HL-60 (cell line): ENCODE measurements around the gene TLR2.
A peak's percentile ranks its signal among the peaks of the same experiment; 100 is the strongest.

ENCODE experiments used
- DNase-seq, 2 experiments: peaks; one replicate each; pipeline ENCODE4 v3.0.0-alpha.2; 2010 to 2020; ENCODE audit warnings: low read depth in 1 of 2, low spot score in 1 of 2
- H3K27ac ChIP-seq: fragments of 250-450 bp; sonication (Bioruptor Pico); replicated peaks from 2 replicates; pipeline ENCODE4 v1.5.1; 2020; ENCODE audit warnings: mild to moderate bottlenecking, moderate library complexity
- H3K27me3 ChIP-seq: fragments of 250-450 bp; sonication (Bioruptor Pico); 2 replicates; pipeline ENCODE4 v1.5.1; 2021; ENCODE audit warnings: mild to moderate bottlenecking, moderate library complexity; ENCODE audit not compliant: insufficient read depth, poor library complexity, severe bottlenecking
- H3K4me3 ChIP-seq: replicated peaks from 2 replicates; pipeline ENCODE4 v1.5.1; 2011; ENCODE audit warnings: mild to moderate bottlenecking, control low read depth, low read length; ENCODE audit not compliant: insufficient read depth
- GABPA ChIP-seq: IDR thresholded peaks from 2 replicates; pipeline ENCODE4 v1.6.1; 2012; ENCODE audit warnings: low read depth
- POLR2AphosphoS5 ChIP-seq: IDR thresholded peaks from 2 replicates; pipeline ENCODE4 v1.6.1; 2012; ENCODE audit warnings: low read depth
- SPI1 ChIP-seq: IDR thresholded peaks from 2 replicates; pipeline ENCODE4 v1.6.1; 2012; ENCODE audit warnings: low read depth, mild to moderate bottlenecking, borderline replicate concordance
- TF ChIP-seq, protein P1 (sequence below): IDR thresholded peaks from one replicate; pipeline ENCODE4 v1.5.1; 2011; ENCODE audit warnings: low read length, control low read depth, inconsistent platforms; ENCODE audit not compliant: insufficient read depth
- TF ChIP-seq, protein P2 (sequence below): IDR thresholded peaks from 2 replicates; pipeline ENCODE4 v1.6.1; 2012; ENCODE audit warnings: low read depth; ENCODE audit not compliant: insufficient replicate concordance

Gene TLR2

DNA sequence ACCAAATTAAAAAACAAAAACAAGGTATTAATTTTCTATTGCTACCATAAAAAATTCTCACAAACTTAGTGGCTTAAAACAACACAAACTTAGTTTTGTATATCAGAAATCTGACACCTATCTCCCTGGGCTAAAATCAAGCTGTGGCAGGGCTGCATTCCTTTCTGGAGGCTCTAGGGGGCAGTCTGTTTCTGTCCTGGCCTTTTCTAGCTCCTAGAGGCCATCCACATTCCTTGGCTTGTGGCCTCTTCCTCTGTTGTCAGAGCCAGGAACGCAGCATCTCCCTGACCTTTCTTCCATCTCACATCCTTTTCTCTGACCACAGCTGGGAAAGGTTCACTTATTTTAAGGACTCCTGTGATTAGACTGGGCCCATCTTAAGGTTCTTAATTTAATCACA, 38.9 kb upstream of the TLR2 start:
- Histone ChIP-seq H3K27ac (no peak overlapping the region), H3K4me3 (no peak overlapping the region), H3K27me3 (no peaks in the 10 kb centered on the region)
- TF ChIP-seq SPI1 (no peak), GABPA (no peak)
- TF ChIP-seq, protein P1, sequence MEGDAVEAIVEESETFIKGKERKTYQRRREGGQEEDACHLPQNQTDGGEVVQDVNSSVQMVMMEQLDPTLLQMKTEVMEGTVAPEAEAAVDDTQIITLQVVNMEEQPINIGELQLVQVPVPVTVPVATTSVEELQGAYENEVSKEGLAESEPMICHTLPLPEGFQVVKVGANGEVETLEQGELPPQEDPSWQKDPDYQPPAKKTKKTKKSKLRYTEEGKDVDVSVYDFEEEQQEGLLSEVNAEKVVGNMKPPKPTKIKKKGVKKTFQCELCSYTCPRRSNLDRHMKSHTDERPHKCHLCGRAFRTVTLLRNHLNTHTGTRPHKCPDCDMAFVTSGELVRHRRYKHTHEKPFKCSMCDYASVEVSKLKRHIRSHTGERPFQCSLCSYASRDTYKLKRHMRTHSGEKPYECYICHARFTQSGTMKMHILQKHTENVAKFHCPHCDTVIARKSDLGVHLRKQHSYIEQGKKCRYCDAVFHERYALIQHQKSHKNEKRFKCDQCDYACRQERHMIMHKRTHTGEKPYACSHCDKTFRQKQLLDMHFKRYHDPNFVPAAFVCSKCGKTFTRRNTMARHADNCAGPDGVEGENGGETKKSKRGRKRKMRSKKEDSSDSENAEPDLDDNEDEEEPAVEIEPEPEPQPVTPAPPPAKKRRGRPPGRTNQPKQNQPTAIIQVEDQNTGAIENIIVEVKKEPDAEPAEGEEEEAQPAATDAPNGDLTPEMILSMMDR = peak; percentile 11
- TF ChIP-seq, protein P2, sequence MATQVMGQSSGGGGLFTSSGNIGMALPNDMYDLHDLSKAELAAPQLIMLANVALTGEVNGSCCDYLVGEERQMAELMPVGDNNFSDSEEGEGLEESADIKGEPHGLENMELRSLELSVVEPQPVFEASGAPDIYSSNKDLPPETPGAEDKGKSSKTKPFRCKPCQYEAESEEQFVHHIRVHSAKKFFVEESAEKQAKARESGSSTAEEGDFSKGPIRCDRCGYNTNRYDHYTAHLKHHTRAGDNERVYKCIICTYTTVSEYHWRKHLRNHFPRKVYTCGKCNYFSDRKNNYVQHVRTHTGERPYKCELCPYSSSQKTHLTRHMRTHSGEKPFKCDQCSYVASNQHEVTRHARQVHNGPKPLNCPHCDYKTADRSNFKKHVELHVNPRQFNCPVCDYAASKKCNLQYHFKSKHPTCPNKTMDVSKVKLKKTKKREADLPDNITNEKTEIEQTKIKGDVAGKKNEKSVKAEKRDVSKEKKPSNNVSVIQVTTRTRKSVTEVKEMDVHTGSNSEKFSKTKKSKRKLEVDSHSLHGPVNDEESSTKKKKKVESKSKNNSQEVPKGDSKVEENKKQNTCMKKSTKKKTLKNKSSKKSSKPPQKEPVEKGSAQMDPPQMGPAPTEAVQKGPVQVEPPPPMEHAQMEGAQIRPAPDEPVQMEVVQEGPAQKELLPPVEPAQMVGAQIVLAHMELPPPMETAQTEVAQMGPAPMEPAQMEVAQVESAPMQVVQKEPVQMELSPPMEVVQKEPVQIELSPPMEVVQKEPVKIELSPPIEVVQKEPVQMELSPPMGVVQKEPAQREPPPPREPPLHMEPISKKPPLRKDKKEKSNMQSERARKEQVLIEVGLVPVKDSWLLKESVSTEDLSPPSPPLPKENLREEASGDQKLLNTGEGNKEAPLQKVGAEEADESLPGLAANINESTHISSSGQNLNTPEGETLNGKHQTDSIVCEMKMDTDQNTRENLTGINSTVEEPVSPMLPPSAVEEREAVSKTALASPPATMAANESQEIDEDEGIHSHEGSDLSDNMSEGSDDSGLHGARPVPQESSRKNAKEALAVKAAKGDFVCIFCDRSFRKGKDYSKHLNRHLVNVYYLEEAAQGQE = no peak
- DNase-seq = peak in 1 of 2 experiments; percentile 47

DNA sequence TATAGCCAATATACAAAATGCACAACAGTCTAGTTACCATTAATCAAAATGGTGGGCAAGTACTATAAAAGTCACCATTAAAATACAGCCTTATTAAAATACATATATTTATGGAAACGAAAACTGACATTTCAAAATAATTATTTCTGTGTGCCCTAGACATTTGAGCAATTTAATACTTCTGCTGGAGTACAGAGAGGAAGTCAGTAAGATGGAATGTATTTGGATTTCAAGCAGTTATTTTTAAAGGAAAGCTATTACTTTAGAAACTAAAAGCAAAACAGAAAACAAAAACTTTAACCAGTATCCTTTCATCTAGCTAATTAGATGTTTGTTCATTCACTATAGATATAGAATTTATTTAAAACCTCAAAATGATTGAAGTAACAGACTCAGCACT, 37.8 kb upstream of the TLR2 start:
- H3K27ac ChIP-seq = no peak overlapping the region
- H3K4me3 ChIP-seq = no peak overlapping the region
- TF ChIP-seq GABPA = no peak
- TF ChIP-seq, protein P1 = no peak
- TF ChIP-seq, protein P2 = no peak
- TF ChIP-seq POLR2AphosphoS5 = no peak
- TF ChIP-seq SPI1 = no peak
- no peak for DNase-seq
- no peaks in the 10 kb centered on the region for H3K27me3 ChIP-seq

DNA sequence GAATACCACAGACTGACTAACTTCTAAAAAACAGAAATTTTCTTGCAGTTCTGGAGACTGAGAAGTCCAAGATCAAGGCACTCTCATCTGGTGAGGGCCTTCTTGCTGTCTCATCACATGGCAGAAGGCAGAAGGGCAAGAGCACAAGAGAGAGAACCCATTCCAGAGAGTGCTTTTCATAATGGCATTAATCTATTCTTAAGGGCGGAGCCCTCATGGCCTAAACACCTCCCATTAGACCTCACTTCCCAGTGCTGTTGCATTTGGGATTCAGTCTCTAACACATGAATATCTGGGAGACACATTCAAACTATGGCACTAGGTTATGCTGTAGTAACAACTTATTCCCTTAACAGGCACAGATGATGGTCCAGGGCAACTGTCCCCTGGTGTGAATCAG, 37.1 kb upstream of the TLR2 start:
- no peak overlapping the region for H3K27ac ChIP-seq
- H3K27me3 ChIP-seq = no peaks in the 10 kb centered on the region
- no peak overlapping the region for H3K4me3 ChIP-seq
- TF ChIP-seq, protein P1 = no peak
- TF ChIP-seq GABPA (no peak), POLR2AphosphoS5 (no peak), SPI1 (no peak)
- TF ChIP-seq, protein P2 = no peak
- no peak for DNase-seq
